Upper lobe of left lung (tissue), 4 donors: ENCODE data around the gene COL3A1.

ENCODE experiments used
- CTCF ChIP-seq, 6 experiments: fragments of 450-650 bp in 4 of 6; fragments of 200-600 bp in 2 of 6; sonication (generic) in 2 of 6; IDR thresholded peaks; one replicate each; pipeline ENCODE4 v1.5.1; 2016 to 2019; ENCODE audit warnings: antibody characterized with exemption in 6 of 6
- EP300 ChIP-seq, 4 donors: sonication (generic); formaldehyde crosslinking; IDR thresholded peaks; one replicate each; pipeline ENCODE4 v1.5.1; 2017; ENCODE audit warnings: antibody characterized with exemption in 4 of 4, control low read depth in 2 of 4
- POLR2A ChIP-seq, 4 donors: fragments of 450-650 bp; IDR thresholded peaks; one replicate each; pipeline ENCODE4 v1.5.1; 2016 to 2017; ENCODE audit warnings: antibody characterized with exemption in 4 of 4, mild to moderate bottlenecking in 2 of 4
- POLR2AphosphoS5 ChIP-seq, 2 donors: sonication (generic); formaldehyde crosslinking; IDR thresholded peaks; one replicate each; pipeline ENCODE4 v1.5.1; 2017; ENCODE audit warnings: antibody characterized with exemption in 2 of 2

GRCh38 chr2:189048189-189048588, 74.0 kb downstream of the COL3A1 start:
- no peak for TF ChIP-seq EP300 (IDR thresholded peaks at IDR 0.05)
- TF ChIP-seq CTCF (IDR thresholded peaks at IDR 0.05): no peak
- no peak for TF ChIP-seq POLR2A (IDR thresholded peaks at IDR 0.05)
- TF ChIP-seq POLR2AphosphoS5 (IDR thresholded peaks at IDR 0.05): no peak
